Panc1 (cell line): ENCODE data around the gene TRAPPC2L.

Experiments used
- CTCF ChIP-seq: fragments of 450-650 bp; IDR thresholded peaks from 2 replicates; pipeline ENCODE4 v1.5.1; 2017; ENCODE audit warnings: mild to moderate bottlenecking
- POLR2AphosphoS5 ChIP-seq: IDR thresholded peaks from 2 replicates; pipeline ENCODE4 v1.6.1; 2012; ENCODE audit warnings: mild to moderate bottlenecking, low read depth, low read length, moderate library complexity
- REST ChIP-seq, 2 experiments: IDR thresholded peaks; 2 replicates each; pipeline ENCODE4 v1.6.1; 2011 to 2012; ENCODE audit warnings: low read depth in 2 of 2, control low read depth in 1 of 2, low read length in 1 of 2, mild to moderate bottlenecking in 1 of 2, moderate library complexity in 1 of 2; ENCODE audit not compliant: insufficient read depth in 1 of 2
- SIN3A ChIP-seq: IDR thresholded peaks from 2 replicates; pipeline ENCODE4 v1.6.1; 2012; ENCODE audit warnings: low read depth, mild to moderate bottlenecking, low read length, moderate library complexity, borderline replicate concordance; ENCODE audit not compliant: insufficient read depth
- TCF7L2 ChIP-seq: IDR thresholded peaks from 2 replicates; pipeline ENCODE4 v1.6.1; 2011; ENCODE audit warnings: mild to moderate bottlenecking, low read depth, low read length, inconsistent platforms

GRCh38 chr16:88891083-88891482 lies 34.2 kb downstream of the TRAPPC2L start:
- TF ChIP-seq CTCF (no peak), POLR2AphosphoS5 (no peak), SIN3A (no peak), REST (IDR thresholded peaks at IDR 0.05; ENCODE audit: insufficient read depth in 1 of 2, low read depth in 2 of 2, low read length in 1 of 2) (no peak), TCF7L2 (no peak)
